GM21526 (cell line): ENCODE data around the gene HMCN2.

ENCODE experiments used
- ATAC-seq: cut with Tn5 transposase; IDR thresholded peaks from one replicate; pipeline ENCODE4 v1.9.1; 2021; ENCODE audit warnings: moderate library complexity; ENCODE audit not compliant: unreplicated experiment, low FRiP score

The HMCN2 gene, protein sequence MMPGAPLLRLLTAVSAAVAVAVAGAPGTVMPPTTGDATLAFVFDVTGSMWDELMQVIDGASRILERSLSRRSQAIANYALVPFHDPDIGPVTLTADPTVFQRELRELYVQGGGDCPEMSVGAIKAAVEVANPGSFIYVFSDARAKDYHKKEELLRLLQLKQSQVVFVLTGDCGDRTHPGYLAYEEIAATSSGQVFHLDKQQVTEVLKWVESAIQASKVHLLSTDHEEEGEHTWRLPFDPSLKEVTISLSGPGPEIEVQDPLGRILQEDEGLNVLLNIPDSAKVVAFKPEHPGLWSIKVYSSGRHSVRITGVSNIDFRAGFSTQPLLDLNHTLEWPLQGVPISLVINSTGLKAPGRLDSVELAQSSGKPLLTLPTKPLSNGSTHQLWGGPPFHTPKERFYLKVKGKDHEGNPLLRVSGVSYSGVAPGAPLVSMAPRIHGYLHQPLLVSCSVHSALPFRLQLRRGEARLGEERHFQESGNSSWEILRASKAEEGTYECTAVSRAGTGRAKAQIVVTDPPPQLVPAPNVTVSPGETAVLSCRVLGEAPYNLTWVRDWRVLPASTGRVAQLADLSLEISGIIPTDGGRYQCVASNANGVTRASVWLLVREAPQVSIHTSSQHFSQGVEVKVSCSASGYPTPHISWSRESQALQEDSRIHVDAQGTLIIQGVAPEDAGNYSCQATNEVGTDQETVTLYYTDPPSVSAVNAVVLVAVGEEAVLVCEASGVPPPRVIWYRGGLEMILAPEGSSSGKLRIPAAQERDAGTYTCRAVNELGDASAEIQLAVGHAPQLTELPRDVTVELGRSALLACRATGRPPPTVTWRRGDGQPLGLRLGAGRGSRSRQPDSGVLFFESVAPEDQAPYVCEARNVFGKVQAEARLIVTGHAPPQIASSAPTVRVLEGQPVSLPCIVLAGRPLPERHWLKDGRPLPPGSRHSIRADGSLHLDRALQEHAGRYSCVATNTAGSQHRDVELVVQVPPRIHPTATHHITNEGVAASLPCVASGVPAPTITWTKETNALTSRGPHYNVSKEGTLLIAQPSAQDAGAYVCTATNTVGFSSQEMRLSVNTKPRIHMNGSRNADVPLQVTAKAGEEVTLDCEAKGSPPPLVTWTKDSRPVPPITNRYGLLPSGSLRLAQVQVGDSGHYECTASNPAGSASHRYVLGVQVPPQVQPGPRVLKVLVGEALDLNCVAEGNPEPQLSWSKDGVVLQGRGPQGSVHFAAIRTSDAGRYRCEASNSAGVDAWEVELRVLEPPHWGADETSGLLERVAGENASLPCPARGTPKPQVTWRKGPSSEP (N-terminal part only)

DNA sequence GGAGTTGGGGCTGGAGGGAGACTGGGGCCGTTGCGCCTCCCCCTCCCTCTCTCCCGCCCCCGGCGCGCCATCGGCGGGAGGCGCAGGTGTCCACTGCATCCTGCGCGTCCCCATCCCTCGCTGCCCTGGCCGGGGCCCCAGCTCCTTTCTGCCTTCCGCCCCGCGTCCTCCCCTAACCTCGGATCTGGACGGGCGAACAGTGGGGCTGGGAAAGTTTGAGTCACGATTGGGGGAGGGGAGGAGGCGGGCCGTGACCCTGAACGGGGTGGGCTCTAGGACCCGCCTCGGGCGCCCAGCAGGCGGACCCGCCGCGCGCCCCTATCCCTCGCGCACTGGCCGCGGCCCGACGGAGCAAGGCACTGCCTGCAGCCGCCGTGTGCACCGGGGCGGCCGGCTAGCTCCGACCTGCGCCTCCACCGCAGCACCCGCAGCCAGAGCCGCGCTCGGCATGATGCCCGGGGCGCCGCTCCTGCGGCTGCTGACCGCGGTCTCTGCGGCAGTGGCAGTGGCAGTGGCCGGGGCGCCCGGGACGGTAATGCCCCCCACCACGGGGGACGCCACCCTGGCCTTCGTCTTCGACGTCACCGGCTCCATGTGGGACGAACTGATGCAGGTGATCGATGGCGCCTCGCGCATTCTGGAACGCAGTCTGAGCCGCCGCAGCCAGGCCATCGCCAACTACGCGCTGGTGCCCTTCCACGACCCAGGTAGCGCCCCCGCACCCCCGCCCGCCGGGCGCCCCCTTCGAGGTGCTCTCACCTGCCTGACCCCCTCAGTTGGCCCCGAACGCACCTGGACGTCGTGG is at the start of gene HMCN2:
Gene HMCN2 (plus strand): TSS at position 330 of the 805 bp plus-strand sequence. CDS start 119 bp downstream, at position 449.
- no peak for ATAC-seq

DNA sequence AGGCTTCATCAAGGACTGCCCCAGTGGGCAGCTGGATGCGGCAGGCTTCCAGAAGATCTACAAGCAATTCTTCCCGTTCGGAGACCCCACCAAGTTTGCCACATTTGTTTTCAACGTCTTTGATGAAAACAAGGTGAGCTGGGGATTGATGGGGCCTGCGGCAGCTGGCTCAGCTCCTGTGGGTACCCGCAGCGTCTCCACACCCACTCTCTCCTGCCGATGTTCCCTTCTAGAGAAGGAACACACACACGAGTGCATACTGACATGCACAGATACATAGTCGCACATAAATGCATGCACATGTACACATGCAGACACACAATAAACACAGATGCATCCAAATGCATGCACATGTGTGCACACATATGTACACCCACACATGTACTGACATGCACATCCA is 47.7 kb upstream of the HMCN2 start:
- no peak for ATAC-seq

GRCh38 chr9:130219661-130220096 is 45.9 kb upstream of the HMCN2 start:
- ATAC-seq: no peak

DNA sequence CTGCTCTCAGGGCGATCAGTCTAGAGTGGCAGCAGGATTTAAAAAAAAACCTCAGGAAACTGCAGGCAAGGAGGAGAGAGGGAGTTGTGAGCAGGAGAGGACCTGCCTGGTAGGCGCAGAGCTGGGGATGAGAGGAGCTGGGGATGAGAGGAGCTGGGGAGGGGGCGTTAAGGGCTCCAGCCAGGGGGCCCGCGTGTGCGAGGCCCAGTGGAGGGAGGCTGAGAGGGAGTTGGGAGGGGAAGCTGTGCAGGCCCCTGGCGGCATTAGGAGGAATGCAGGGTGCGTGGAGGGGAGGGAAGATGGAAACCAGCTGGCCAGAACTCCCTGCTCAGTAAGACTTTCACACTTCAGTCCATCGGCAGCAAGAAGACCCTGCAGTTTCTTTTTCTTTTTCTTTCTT is 45.2 kb upstream of the HMCN2 start:
- ATAC-seq: no peak

DNA sequence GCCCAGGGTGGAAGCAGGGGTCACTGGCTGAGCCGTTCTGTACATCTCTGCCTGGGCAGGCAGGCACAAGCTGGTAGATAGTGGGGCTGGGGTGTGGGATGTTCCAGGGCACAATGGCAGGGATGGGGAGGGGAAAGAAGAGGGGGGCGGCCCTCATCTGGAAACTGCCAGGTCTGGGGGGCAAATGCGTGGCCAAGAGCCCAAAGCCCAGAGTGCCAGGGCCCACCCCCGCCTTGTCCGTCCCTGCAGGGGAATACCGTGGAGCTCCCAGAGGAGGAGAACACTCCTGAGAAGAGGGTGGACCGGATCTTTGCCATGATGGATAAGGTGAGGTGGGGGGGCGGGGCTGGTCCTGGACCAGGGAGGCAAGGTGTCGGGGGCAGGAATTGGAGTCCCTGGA is 42.7 kb upstream of the HMCN2 start:
- ATAC-seq: no peak

GRCh38 chr9:130225071-130225470 is 40.5 kb upstream of the HMCN2 start:
- no peak for ATAC-seq

- ATAC-seq: no peak
Measured at GRCh38 chr9:130225586-130225985, 40.0 kb upstream of the HMCN2 start.

DNA sequence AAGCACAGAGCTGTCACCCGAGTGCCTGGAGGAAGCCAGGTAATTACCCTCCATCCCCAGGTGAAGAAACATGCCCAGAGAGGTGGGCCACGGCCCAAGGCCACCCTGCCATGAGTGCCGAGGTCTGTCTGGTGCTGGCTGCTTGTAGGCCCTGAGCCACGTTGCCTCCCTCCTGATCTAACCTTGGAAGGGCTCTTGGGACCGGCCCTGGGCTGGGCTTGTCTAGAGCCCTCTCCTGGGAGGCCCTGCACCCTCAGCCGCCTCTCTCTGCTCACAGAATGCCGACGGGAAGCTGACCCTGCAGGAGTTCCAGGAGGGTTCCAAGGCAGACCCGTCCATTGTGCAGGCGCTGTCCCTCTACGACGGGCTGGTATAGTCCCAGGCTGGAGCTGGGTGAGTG is 39.4 kb upstream of the HMCN2 start:
- no peak for ATAC-seq

- no peak for ATAC-seq
Measured at GRCh38 chr9:130227833-130228232, 37.7 kb upstream of the HMCN2 start.

DNA sequence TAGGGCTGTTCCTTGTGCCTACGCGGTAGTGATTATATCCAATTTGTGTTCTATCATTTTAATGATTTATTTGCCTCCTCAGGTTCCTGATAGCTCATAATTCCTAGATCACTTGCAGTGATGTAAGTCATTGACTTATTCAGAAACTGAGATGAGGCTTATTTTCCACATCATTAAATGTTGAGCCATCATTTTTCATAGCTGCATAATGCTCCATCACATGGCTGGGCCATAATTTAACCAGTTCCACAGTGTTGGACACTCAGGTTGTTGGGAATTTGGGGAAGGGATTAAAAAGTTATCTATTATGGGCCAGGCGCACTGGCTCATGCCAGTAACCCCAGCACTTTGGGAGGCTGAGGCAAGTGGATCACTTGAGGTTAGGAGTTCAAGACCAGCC is 35.8 kb upstream of the HMCN2 start:
- no peak for ATAC-seq

- ATAC-seq: no peak
Measured at GRCh38 chr9:130230631-130231030, 34.9 kb upstream of the HMCN2 start.

GRCh38 chr9:130232899-130233586 is 32.5 kb upstream of the HMCN2 start:
- no peak for ATAC-seq

DNA sequence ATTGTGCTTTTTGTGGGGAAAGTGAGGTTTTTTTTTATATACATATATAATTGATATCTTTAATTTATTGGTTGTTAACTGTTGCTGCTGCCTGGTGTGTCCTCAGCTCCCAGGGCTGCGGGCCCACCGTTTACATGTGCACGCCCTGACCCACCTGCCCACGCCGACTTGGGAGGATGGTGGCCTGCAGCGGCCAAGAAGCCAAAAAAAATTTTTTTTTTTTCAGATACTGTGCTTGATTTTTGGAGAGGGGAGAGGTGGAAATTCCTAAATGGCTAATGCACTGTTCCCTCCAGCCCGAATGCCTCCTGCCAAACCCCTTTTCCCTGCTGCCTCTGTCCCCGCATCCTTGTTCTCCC is 32.0 kb upstream of the HMCN2 start:
- ATAC-seq: no peak

GRCh38 chr9:130234340-130235260 is 31.0 kb upstream of the HMCN2 start:
- no peak for ATAC-seq

GRCh38 chr9:130235558-130236435 is 29.8 kb upstream of the HMCN2 start:
- ATAC-seq: no peak

DNA sequence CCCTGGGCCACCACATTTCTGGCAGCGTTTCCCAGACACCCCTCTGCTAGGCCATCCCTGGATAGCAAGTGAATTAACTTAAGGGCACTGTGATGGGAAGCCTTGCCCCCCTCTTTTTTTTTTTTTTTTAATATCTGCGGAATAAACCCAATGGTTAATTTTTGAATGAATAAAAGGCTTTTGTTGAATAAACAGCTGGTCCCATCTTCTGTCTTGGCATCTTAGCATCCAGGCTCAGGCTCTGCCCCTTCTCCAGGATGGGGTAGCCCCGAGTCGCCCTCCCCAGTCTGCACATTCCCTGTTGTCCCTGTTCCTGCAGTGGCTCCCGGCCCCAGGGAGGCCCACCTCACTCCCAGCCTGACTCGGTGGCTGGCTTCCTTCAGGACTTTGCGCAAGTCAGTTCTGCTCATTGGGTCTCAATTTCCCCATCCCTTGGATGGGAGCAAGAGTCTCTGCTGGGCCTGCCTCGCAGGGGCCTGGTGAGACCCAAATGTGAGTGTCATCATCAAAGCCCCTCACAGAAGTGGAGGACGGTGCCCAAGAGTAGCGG is 29.0 kb upstream of the HMCN2 start:
- ATAC-seq: no peak

DNA sequence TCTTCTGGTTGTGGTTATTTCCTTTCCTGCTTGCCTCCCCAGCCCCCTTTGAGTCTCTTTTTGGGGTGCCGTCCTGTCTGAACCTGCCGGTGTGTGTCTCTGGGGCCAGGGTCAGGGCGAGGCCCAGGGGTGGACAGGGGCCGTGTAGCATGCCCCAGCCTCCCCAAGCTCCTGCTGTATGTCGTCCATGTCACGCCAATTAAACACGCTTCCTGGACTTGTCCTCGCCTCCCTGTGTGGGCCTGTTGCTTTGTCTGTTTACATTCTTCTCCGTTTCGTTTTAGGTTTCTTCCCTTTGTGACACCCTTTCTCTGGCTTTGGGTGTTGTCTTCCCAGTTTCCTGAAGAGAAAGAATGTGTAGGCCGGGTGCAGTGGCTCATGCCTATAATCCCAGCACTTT is 28.5 kb upstream of the HMCN2 start:
- ATAC-seq: no peak
